HL-60 (cell line): ENCODE measurements around the gene CSMD2.

ENCODE experiments used
- DNase-seq, 2 experiments: peaks; one replicate each; pipeline ENCODE4 v3.0.0-alpha.2; 2010 to 2020; ENCODE audit warnings: low read depth in 1 of 2, low spot score in 1 of 2
- H3K27ac ChIP-seq: fragments of 250-450 bp; sonication (Bioruptor Pico); replicated peaks from 2 replicates; pipeline ENCODE4 v1.5.1; 2020; ENCODE audit warnings: mild to moderate bottlenecking, moderate library complexity
- H3K27me3 ChIP-seq: fragments of 250-450 bp; sonication (Bioruptor Pico); 2 replicates; pipeline ENCODE4 v1.5.1; 2021; ENCODE audit warnings: mild to moderate bottlenecking, moderate library complexity; ENCODE audit not compliant: insufficient read depth, poor library complexity, severe bottlenecking
- H3K4me3 ChIP-seq: replicated peaks from 2 replicates; pipeline ENCODE4 v1.5.1; 2011; ENCODE audit warnings: mild to moderate bottlenecking, control low read depth, low read length; ENCODE audit not compliant: insufficient read depth
- CTCF ChIP-seq: IDR thresholded peaks from one replicate; pipeline ENCODE4 v1.5.1; 2011; ENCODE audit warnings: low read length, control low read depth, inconsistent platforms; ENCODE audit not compliant: insufficient read depth
- GABPA ChIP-seq: IDR thresholded peaks from 2 replicates; pipeline ENCODE4 v1.6.1; 2012; ENCODE audit warnings: low read depth
- POLR2AphosphoS5 ChIP-seq: IDR thresholded peaks from 2 replicates; pipeline ENCODE4 v1.6.1; 2012; ENCODE audit warnings: low read depth
- REST ChIP-seq: IDR thresholded peaks from 2 replicates; pipeline ENCODE4 v1.6.1; 2012; ENCODE audit warnings: low read depth; ENCODE audit not compliant: insufficient replicate concordance
- SPI1 ChIP-seq: IDR thresholded peaks from 2 replicates; pipeline ENCODE4 v1.6.1; 2012; ENCODE audit warnings: low read depth, mild to moderate bottlenecking, borderline replicate concordance

The CSMD2 gene

GRCh38 chr1:33914531-33914930, 250.5 kb downstream of the CSMD2 start:
- peaks cover 3% of the 10 kb centered on the region for H3K27me3 ChIP-seq
- DNase-seq = no peak
- H3K27ac ChIP-seq = no peak overlapping the region
- TF ChIP-seq CTCF (no peak), GABPA (no peak), REST (no peak), SPI1 (no peak)
- no peak overlapping the region for H3K4me3 ChIP-seq

- H3K27me3 ChIP-seq = peaks cover 6% of the 10 kb centered on the region
- TF ChIP-seq POLR2AphosphoS5 (no peak), GABPA (no peak), SPI1 (no peak), CTCF (no peak), REST (no peak)
- no peak for DNase-seq
- no peak overlapping the region for H3K4me3 ChIP-seq
- H3K27ac ChIP-seq = no peak overlapping the region
Observed at GRCh38 chr1:33908324-33908956, 256.6 kb downstream of the CSMD2 start.

- TF ChIP-seq POLR2AphosphoS5 (no peak), CTCF (no peak), SPI1 (no peak), GABPA (no peak), REST (no peak)
- no peak for DNase-seq
- Histone ChIP-seq H3K27me3 (peaks cover 4% of the 10 kb centered on the region), H3K27ac (no peak overlapping the region), H3K4me3 (no peak overlapping the region)
Observed at GRCh38 chr1:33906156-33906555, 258.9 kb downstream of the CSMD2 start.
